ENCODE data around the gene DIPK1B.
A peak's percentile ranks its signal among the peaks of the same experiment; 100 is the strongest.

DIPK1B gene

GRCh38 chr9:136686794-136687711 lies 25.3 kb upstream of the DIPK1B start, which contains the start of gene AGPAT2:
AGPAT2 (minus strand) TSS chr9:136687457; CDS start chr9:136687357, 100 bp downstream.
- DNase-seq (ENCODE audit: low read depth in 2 of 2): peak; percentile 36 to 57

- DNase-seq (ENCODE audit: low read depth in 2 of 2): no peak
These were observed 24.6 kb upstream of the DIPK1B start for GRCh38 chr9:136687721-136688223.

- no peak for DNase-seq (ENCODE audit: low read depth in 2 of 2)
These were observed 23.9 kb upstream of the DIPK1B start for GRCh38 chr9:136688274-136689107.

GRCh38 chr9:136689108-136689460 lies 23.3 kb upstream of the DIPK1B start:
- DNase-seq (ENCODE audit: low read depth in 2 of 2): no peak

GRCh38 chr9:136690104-136690805 lies 22.1 kb upstream of the DIPK1B start:
- no peak for DNase-seq (ENCODE audit: low read depth in 2 of 2)

- DNase-seq (ENCODE audit: low read depth in 2 of 2): no peak
These were observed 21.5 kb upstream of the DIPK1B start for GRCh38 chr9:136690806-136691261.

GRCh38 chr9:136691316-136692184 lies 20.8 kb upstream of the DIPK1B start:
- no peak for DNase-seq (ENCODE audit: low read depth in 2 of 2)

GRCh38 chr9:136692185-136693134 lies 19.9 kb upstream of the DIPK1B start:
- DNase-seq (ENCODE audit: low read depth in 2 of 2): no peak

- DNase-seq (ENCODE audit: low read depth in 2 of 2): no peak
These were observed 19.3 kb upstream of the DIPK1B start for GRCh38 chr9:136693135-136693489.

GRCh38 chr9:136693490-136694162 lies 18.7 kb upstream of the DIPK1B start:
- peak in 1 of 2 donors; percentile 14 for DNase-seq (ENCODE audit: low read depth in 2 of 2)

GRCh38 chr9:136694163-136694871 lies 18.1 kb upstream of the DIPK1B start:
- DNase-seq (ENCODE audit: low read depth in 2 of 2): peak in 1 of 2 donors; percentile 33

GRCh38 chr9:136694872-136695247 lies 17.5 kb upstream of the DIPK1B start:
- no peak for DNase-seq (ENCODE audit: low read depth in 2 of 2)

- no peak for DNase-seq (ENCODE audit: low read depth in 2 of 2)
These were observed 16.9 kb upstream of the DIPK1B start for GRCh38 chr9:136695435-136695895.

- no peak for DNase-seq (ENCODE audit: low read depth in 2 of 2)
These were observed 16.4 kb upstream of the DIPK1B start for GRCh38 chr9:136695955-136696354.

- DNase-seq (ENCODE audit: low read depth in 2 of 2): no peak
These were observed 15.9 kb upstream of the DIPK1B start for GRCh38 chr9:136696502-136696901.

GRCh38 chr9:136697146-136697820 lies 15.1 kb upstream of the DIPK1B start:
- no peak for DNase-seq (ENCODE audit: low read depth in 2 of 2)

GRCh38 chr9:136697821-136698526 lies 14.4 kb upstream of the DIPK1B start:
- no peak for DNase-seq (ENCODE audit: low read depth in 2 of 2)

Measured in stimulated activated CD4-positive, alpha-beta T cell treated with anti-CD3 and anti-CD28 coated beads, Interleukin-15, amount 100 ng/mL, for 48 hours (primary cell).